GM23248 (cell line): Measurements from ENCODE around the gene ACACA. TPM values are rescaled to one million over a fixed set of nuclear protein-coding genes. Genes with fewer than 3 reads are reported as not detected.

ENCODE experiments used
- DNase-seq: peaks from one replicate; pipeline ENCODE4 v3.0.0-alpha.2; 2015
- H2AFZ ChIP-seq: fragments of 200-600 bp; sonication (generic); 2 replicates; pipeline ENCODE4 v1.6.1; 2016; ENCODE audit warnings: antibody characterized with exemption
- H3F3A ChIP-seq: fragments of 200-600 bp; sonication (generic); 2 replicates; pipeline ENCODE4 v1.6.1; 2016; ENCODE audit warnings: mild to moderate bottlenecking, antibody characterized with exemption, mixed run types; ENCODE audit not compliant: insufficient read depth
- H3K27ac ChIP-seq: fragments of 200-600 bp; sonication (generic); 2 replicates; pipeline ENCODE4 v1.5.1; 2016; ENCODE audit warnings: mild to moderate bottlenecking
- H3K27me3 ChIP-seq: fragments of 200-600 bp; sonication (generic); replicated peaks from 2 replicates; pipeline ENCODE4 v1.6.1; 2016; ENCODE audit warnings: mild to moderate bottlenecking; ENCODE audit not compliant: insufficient read depth
- H3K36me3 ChIP-seq: fragments of 200-600 bp; sonication (generic); 2 replicates; pipeline ENCODE4 v1.6.1; 2016; ENCODE audit warnings: low read depth, mild to moderate bottlenecking
- H3K4me1 ChIP-seq: fragments of 200-600 bp; sonication (generic); 2 replicates; pipeline ENCODE4 v1.6.1; 2016; ENCODE audit warnings: mild to moderate bottlenecking; ENCODE audit not compliant: insufficient read depth
- H3K4me2 ChIP-seq: fragments of 200-600 bp; sonication (generic); one replicate; pipeline ENCODE4 v1.6.1; 2016; ENCODE audit warnings: mild to moderate bottlenecking; ENCODE audit not compliant: unreplicated experiment
- H3K4me3 ChIP-seq: fragments of 200-600 bp; sonication (generic); 2 replicates; pipeline ENCODE4 v1.5.1; 2016; ENCODE audit warnings: mild to moderate bottlenecking
- H3K79me2 ChIP-seq: fragments of 200-600 bp; sonication (generic); 2 replicates; pipeline ENCODE4 v1.6.1; 2016; ENCODE audit warnings: mild to moderate bottlenecking; ENCODE audit not compliant: insufficient read depth
- H3K9ac ChIP-seq: fragments of 200-600 bp; sonication (generic); 2 replicates; pipeline ENCODE4 v1.6.1; 2016; ENCODE audit warnings: mild to moderate bottlenecking
- H3K9me2 ChIP-seq: fragments of 200-600 bp; sonication (generic); 2 replicates; pipeline ENCODE4 v1.6.1; 2016; ENCODE audit warnings: mixed run types, mild to moderate bottlenecking, moderate library complexity; ENCODE audit not compliant: insufficient read depth
- H3K9me3 ChIP-seq: fragments of 200-600 bp; sonication (generic); one replicate; pipeline ENCODE4 v1.6.1; 2017; ENCODE audit warnings: low read depth
- H4K20me1 ChIP-seq: fragments of 200-600 bp; sonication (generic); 2 replicates; pipeline ENCODE4 v1.6.0; 2016; ENCODE audit not compliant: insufficient read depth
- EZH2 ChIP-seq: fragments of 200-600 bp; sonication (generic); IDR thresholded peaks from 2 replicates; pipeline ENCODE4 v1.6.1; 2018; ENCODE audit warnings: antibody characterized with exemption, mild to moderate bottlenecking; ENCODE audit not compliant: insufficient read depth, poor library complexity, severe bottlenecking
- EZH2phosphoT487 ChIP-seq: fragments of 200-600 bp; sonication (generic); IDR thresholded peaks from 2 replicates; pipeline ENCODE4 v1.6.1; 2018; ENCODE audit warnings: antibody characterized with exemption, moderate library complexity, mild to moderate bottlenecking, low read depth; ENCODE audit not compliant: insufficient read depth
- WGBS, 2 experiments: methylation state at CpG; one replicate each; pipeline ENCODE4 v1.1.6; 2015 to 2017; ENCODE audit warnings: low lambda C conversion rate in 2 of 2, low coverage in 1 of 2; ENCODE audit errors: missing lambda C conversion rate in 2 of 2; 5-methylcytosine and 5-hydroxymethylcytosine counted together
- in situ Hi-C: fragments of 300-500 bp; cut with MboI; formaldehyde crosslinking; loops from 2 replicates; pipeline ENCODE4 v1.15.0; 2020
- polyA plus RNA-seq: library from polyadenylated mRNA; unstranded; fragments of >200 nt; fragmentation: Nextera tagmentation; extraction: Ambion mirVana; gene quantifications from 2 replicates; pipeline ENCODE4 v1.2.1, GENCODE V29; 2016
- total RNA-seq: library from RNA; depleted of rRNA; stranded (reverse); fragments of >200 nt; shearing (Covaris generic); gene quantifications from 2 replicates; pipeline ENCODE4 v1.2.3, GENCODE V29; 2014

The ACACA gene
- total and polyA plus RNA-seq, 2 experiments from 2014 or later: 10.2 to 21.9 TPM

GRCh38 chr17:37309051-37309450, 97.6 kb downstream of the ACACA start:
- Histone ChIP-seq H3K79me2 (peaks cover 4% of the 10 kb centered on the region; the same call in 1 of the 2 replicates), H3K9me2 (no peaks in the 10 kb centered on the region), H3K36me3 (no peaks in the 10 kb centered on the region), H3K4me2 (no peak overlapping the region), H3F3A (0 out of 2 replicates have a peak, but pooled peaks cover 6% of the 10 kb centered on the region), H4K20me1 (no peaks in the 10 kb centered on the region), H3K4me1 (peaks cover 4% of the 10 kb centered on the region), H3K9me3 (no peaks in the 10 kb centered on the region), H3K9ac (no peak overlapping the region), H3K27ac (no peak overlapping the region), H3K27me3 (no peaks in the 10 kb centered on the region), H3K4me3 (no peak overlapping the region), H2AFZ (no peak overlapping the region)
- 82 to 86% methylated on average over 5 of the region's 5 CpGs for WGBS, 2 experiments
- TF ChIP-seq EZH2phosphoT487: no peak
- no peak for TF ChIP-seq EZH2
- no peak for DNase-seq
- in situ Hi-C loops: no loop called here

- peaks cover 5% of the 10 kb centered on the region for H3F3A ChIP-seq
- no peaks in the 10 kb centered on the region for H3K4me1 ChIP-seq
- no peaks in the 10 kb centered on the region for H3K27me3 ChIP-seq
- no peak overlapping the region for H3K9ac ChIP-seq
- no peak overlapping the region for H3K4me3 ChIP-seq
- H3K27ac ChIP-seq: no peak overlapping the region
- peaks cover 4% of the 10 kb centered on the region for H3K79me2 ChIP-seq
- H2AFZ ChIP-seq: no peak overlapping the region
- H3K4me2 ChIP-seq: no peak overlapping the region
- no peak for DNase-seq
- no peaks in the 10 kb centered on the region for H3K36me3 ChIP-seq
- H4K20me1 ChIP-seq: no peaks in the 10 kb centered on the region
- no peaks in the 10 kb centered on the region for H3K9me3 ChIP-seq
- no peak for TF ChIP-seq EZH2
- TF ChIP-seq EZH2phosphoT487: no peak
- in situ Hi-C loops: no loop called here
- 97 to 98% methylated on average over 2 of the region's 2 CpGs for WGBS, 2 experiments
- H3K9me2 ChIP-seq: no peaks in the 10 kb centered on the region
These were observed 101.2 kb downstream of the ACACA start for GRCh38 chr17:37305406-37305905.

- Histone ChIP-seq H3K9me2 (no peaks in the 10 kb centered on the region), H3K9ac (no peak overlapping the region), H3K36me3 (no peaks in the 10 kb centered on the region), H2AFZ (0 out of 2 replicates have a peak overlapping the region, but pooled peaks have one; percentile 27), H3K4me2 (peak overlapping the region; percentile 21), H4K20me1 (no peaks in the 10 kb centered on the region), H3K79me2 (no peaks in the 10 kb centered on the region; the same call in none of the 2 replicates), H3K4me3 (no peak overlapping the region), H3F3A (peaks cover 5% of the 10 kb centered on the region), H3K9me3 (no peaks in the 10 kb centered on the region), H3K27me3 (no peaks in the 10 kb centered on the region), H3K4me1 (peaks cover 8% of the 10 kb centered on the region), H3K27ac (peak overlapping the region; percentile 21; the same call in 1 of the 2 replicates)
- in situ Hi-C loops: no loop called here
- peak; percentile 68 for DNase-seq
- no peak for TF ChIP-seq EZH2phosphoT487
- no peak for TF ChIP-seq EZH2
- WGBS, 2 experiments: 30 to 35% methylated on average over 4 of the region's 4 CpGs
These were observed 105.3 kb downstream of the ACACA start for GRCh38 chr17:37301288-37301687.

DNA sequence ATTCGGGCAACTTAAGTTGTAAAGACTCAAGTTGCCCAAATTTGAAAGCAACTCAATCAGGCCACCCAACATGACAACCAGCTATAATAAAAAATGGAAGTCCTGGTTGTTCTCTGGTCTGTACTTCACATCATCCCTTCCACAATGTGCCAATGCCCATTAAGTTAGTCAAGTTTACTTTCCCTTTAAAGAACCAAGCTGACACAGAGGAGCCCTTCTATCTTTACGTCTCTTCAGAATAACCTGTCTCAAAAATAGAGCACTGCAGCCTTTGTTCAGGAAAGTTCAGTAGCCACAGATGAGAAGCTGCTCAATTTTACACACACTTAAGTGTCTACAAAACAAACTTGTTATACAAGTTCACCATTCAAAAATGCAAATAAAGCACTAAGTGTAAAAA, 106.0 kb downstream of the ACACA start:
- peaks cover 5% of the 10 kb centered on the region for H3F3A ChIP-seq
- 58 to 64% methylated on average over 2 of the region's 2 CpGs for WGBS, 2 experiments
- no peaks in the 10 kb centered on the region for H3K36me3 ChIP-seq
- H3K4me2 ChIP-seq: peak overlapping the region; percentile 21
- H3K79me2 ChIP-seq: no peaks in the 10 kb centered on the region; the same call in none of the 2 replicates
- DNase-seq: peak; percentile 16
- H3K9me3 ChIP-seq: no peaks in the 10 kb centered on the region
- H3K9ac ChIP-seq: no peak overlapping the region
- H2AFZ ChIP-seq: 0 out of 2 replicates have a peak overlapping the region, but pooled peaks have one; percentile 27
- peak overlapping the region; percentile 21; the same call in 1 of the 2 replicates for H3K27ac ChIP-seq
- H4K20me1 ChIP-seq: no peaks in the 10 kb centered on the region
- peaks cover 8% of the 10 kb centered on the region for H3K4me1 ChIP-seq
- no peaks in the 10 kb centered on the region for H3K27me3 ChIP-seq
- H3K4me3 ChIP-seq: no peak overlapping the region
- H3K9me2 ChIP-seq: no peaks in the 10 kb centered on the region
- in situ Hi-C loops: no loop called here
- no peak for TF ChIP-seq EZH2phosphoT487
- TF ChIP-seq EZH2: no peak
